Measurements from ENCODE around the gene DIDO1.

- no peak for TF ChIP-seq POLR2A (IDR thresholded peaks at IDR 0.05; ENCODE audit: low read length)
- no peak for TF ChIP-seq GATA1 (IDR thresholded peaks at IDR 0.05; ENCODE audit: low read depth, low read length)
These were observed 35.2 kb downstream of the DIDO1 start for GRCh38 chr20:62891111-62891510.

Measured in erythroblast (primary cell).